ENCODE measurements around the gene NCKAP5. TPM values are rescaled to one million over a fixed set of nuclear protein-coding genes. Genes with fewer than 3 reads are reported as not detected.

NCKAP5 gene
- polyA plus RNA-seq, 3 donors = not detected

- Histone ChIP-seq H3K4me2 (replicated peaks; ENCODE audit: extremely low read depth, low read length, poor library complexity, severe bottlenecking) (no peak overlapping the region), H2AFZ (ENCODE audit: insufficient read depth, low read depth, low read length, poor library complexity, severe bottlenecking) (no peak overlapping the region), H3K36me3 (replicated peaks in 1 of 2; ENCODE audit: control insufficient read depth in 1 of 2, insufficient read depth in 2 of 2, low read length in 2 of 2) (no peaks in the 10 kb centered on the region), H3K9ac (ENCODE audit: insufficient read depth, low read length, poor library complexity, severe bottlenecking) (no peak overlapping the region), H3K9me3 (replicated peaks in 1 of 2; ENCODE audit: control insufficient read depth in 1 of 2, insufficient read depth in 1 of 2, low read length in 2 of 2) (no peaks in the 10 kb centered on the region), H3K4me1 (ENCODE audit: control insufficient read depth in 1 of 2, insufficient read depth in 2 of 2, low read length in 2 of 2) (no peaks in the 10 kb centered on the region), H3K27me3 (ENCODE audit: control insufficient read depth in 2 of 2, insufficient read depth in 2 of 2, low read length in 2 of 2) (no peaks in the 10 kb centered on the region), H3K79me2 (ENCODE audit: insufficient read depth, low read length) (no peaks in the 10 kb centered on the region), H3K4me3 (replicated peaks in 1 of 3; ENCODE audit: low read depth in 2 of 3, low read length in 3 of 3) (no peak overlapping the region), H3K27ac (ENCODE audit: low read depth in 1 of 2, low read length in 2 of 2) (no peak overlapping the region), H4K20me1 (ENCODE audit: insufficient read depth, low read length) (no peaks in the 10 kb centered on the region)
- WGBS (ENCODE audit: insufficient coverage) = no CpG with 5 or more reads among the region's 2 CpGs
- TF ChIP-seq, protein P1, sequence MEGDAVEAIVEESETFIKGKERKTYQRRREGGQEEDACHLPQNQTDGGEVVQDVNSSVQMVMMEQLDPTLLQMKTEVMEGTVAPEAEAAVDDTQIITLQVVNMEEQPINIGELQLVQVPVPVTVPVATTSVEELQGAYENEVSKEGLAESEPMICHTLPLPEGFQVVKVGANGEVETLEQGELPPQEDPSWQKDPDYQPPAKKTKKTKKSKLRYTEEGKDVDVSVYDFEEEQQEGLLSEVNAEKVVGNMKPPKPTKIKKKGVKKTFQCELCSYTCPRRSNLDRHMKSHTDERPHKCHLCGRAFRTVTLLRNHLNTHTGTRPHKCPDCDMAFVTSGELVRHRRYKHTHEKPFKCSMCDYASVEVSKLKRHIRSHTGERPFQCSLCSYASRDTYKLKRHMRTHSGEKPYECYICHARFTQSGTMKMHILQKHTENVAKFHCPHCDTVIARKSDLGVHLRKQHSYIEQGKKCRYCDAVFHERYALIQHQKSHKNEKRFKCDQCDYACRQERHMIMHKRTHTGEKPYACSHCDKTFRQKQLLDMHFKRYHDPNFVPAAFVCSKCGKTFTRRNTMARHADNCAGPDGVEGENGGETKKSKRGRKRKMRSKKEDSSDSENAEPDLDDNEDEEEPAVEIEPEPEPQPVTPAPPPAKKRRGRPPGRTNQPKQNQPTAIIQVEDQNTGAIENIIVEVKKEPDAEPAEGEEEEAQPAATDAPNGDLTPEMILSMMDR (IDR thresholded peaks at IDR 0.05) = no peak
- Mint-ChIP-seq H3K4me1 (no peaks in the 10 kb centered on the region), H3K9me3 (peaks cover 0 to 9% (median 0%) of the 10 kb centered on the region in 7 donors), H3K4me3 (no peak overlapping the region), H3K36me3 (no peaks in the 10 kb centered on the region), H3K27me3 (ENCODE audit: low read depth in 3 of 3) (peaks cover 1 to 3% (median 2%) of the 10 kb centered on the region in 3 donors), H3K27ac (no peak overlapping the region)
- intact Hi-C loops (cut with micrococcal nuclease) = no loop called here
- no peak for DNase-seq
These were observed 742.7 kb downstream of the NCKAP5 start for GRCh38 chr2:132825601-132826000.

DNA sequence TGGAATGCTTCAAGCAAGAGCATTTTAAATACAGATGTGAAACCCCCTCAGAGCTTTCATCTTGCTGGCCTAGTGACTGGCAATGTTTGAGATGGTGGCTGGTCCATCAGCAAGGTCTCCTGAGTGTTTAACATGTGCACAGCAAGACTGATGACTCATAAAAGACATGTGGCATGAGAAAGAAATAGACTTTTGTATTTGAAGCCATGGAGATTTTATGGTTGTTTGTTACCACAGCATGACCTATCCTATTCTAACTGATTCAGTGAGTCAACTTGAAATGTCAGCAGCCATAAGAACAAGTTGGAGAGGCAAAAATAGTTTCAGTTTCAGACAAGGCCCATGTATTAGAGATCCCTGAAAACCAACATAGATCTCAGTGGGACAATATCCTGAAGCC is 743.5 kb downstream of the NCKAP5 start:
- no peaks in the 10 kb centered on the region for H3K36me3 Mint-ChIP-seq
- intact Hi-C loops (cut with micrococcal nuclease) = no loop called here

More for the DNA sequence above, 743.5 kb downstream of the NCKAP5 start:
- Histone ChIP-seq H3K27me3 (ENCODE audit: control insufficient read depth in 2 of 2, insufficient read depth in 2 of 2, low read length in 2 of 2) (no peaks in the 10 kb centered on the region), H3K27ac (ENCODE audit: low read depth in 1 of 2, low read length in 2 of 2) (no peak overlapping the region), H3K4me3 (replicated peaks in 1 of 3; ENCODE audit: low read depth in 2 of 3, low read length in 3 of 3) (no peak overlapping the region), H2AFZ (ENCODE audit: insufficient read depth, low read depth, low read length, poor library complexity, severe bottlenecking) (no peak overlapping the region), H3K4me1 (ENCODE audit: control insufficient read depth in 1 of 2, insufficient read depth in 2 of 2, low read length in 2 of 2) (no peaks in the 10 kb centered on the region), H4K20me1 (ENCODE audit: insufficient read depth, low read length) (no peaks in the 10 kb centered on the region), H3K9ac (ENCODE audit: insufficient read depth, low read length, poor library complexity, severe bottlenecking) (no peak overlapping the region), H3K36me3 (replicated peaks in 1 of 2; ENCODE audit: control insufficient read depth in 1 of 2, insufficient read depth in 2 of 2, low read length in 2 of 2) (no peaks in the 10 kb centered on the region), H3K79me2 (ENCODE audit: insufficient read depth, low read length) (no peaks in the 10 kb centered on the region), H3K4me2 (replicated peaks; ENCODE audit: extremely low read depth, low read length, poor library complexity, severe bottlenecking) (no peak overlapping the region), H3K9me3 (replicated peaks in 1 of 2; ENCODE audit: control insufficient read depth in 1 of 2, insufficient read depth in 1 of 2, low read length in 2 of 2) (no peaks in the 10 kb centered on the region)
- DNase-seq = no peak
- no peak overlapping the region for H3K27ac Mint-ChIP-seq
- H3K27me3 Mint-ChIP-seq (ENCODE audit: low read depth in 3 of 3) = peaks cover 1 to 3% (median 2%) of the 10 kb centered on the region in 3 donors
- no peaks in the 10 kb centered on the region for H3K4me1 Mint-ChIP-seq
- H3K9me3 Mint-ChIP-seq = peaks cover 0 to 9% (median 0%) of the 10 kb centered on the region in 7 donors
- TF ChIP-seq, protein P1 (IDR thresholded peaks at IDR 0.05) = no peak
- no peak overlapping the region for H3K4me3 Mint-ChIP-seq
